Measurements from ENCODE around the gene AIF1L.

Gene AIF1L

DNA sequence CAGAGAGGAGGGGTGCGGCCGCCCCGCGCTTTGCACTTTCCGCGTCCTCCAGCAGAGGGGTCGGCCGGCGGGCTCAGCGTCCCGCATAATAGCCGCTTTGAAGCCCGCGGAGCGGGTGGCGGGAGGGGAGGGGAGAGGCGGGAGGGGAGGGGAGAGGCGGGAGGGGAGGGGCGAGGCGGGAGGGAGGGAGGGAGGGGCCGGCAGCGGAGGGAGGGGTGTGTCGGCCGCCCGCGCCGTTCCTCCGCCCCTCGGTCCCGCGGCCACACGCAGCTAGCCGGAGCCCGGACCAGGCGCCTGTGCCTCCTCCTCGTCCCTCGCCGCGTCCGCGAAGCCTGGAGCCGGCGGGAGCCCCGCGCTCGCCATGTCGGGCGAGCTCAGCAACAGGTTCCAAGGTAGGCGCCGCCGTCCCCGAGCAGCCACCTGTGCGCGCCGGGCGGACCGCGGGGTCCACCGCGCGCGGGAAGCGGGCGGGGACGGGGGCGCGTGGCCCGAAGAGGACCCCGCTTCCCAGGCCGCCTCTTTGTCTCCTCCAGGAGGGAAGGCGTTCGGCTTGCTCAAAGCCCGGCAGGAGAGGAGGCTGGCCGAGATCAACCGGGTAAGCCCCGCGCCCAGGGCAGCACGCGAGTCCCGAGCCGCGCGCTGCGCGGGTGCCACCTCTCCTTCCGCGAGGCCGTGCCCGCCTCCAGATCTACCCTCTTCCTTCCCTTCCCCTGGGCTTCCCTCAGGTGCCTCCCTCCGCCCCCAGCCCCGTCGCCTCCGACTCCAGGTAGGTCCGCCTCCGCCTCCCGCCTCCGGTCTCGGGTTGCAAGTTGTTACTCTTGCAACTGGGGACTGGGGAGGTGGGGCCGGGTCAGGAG is at the start of gene AIF1L:
Gene AIF1L (plus strand): TSS at position 263 of the 857 bp plus-strand sequence. CDS start 99 bp downstream, at position 362.
- no peak for DNase-seq (ENCODE audit: low read depth)

DNA sequence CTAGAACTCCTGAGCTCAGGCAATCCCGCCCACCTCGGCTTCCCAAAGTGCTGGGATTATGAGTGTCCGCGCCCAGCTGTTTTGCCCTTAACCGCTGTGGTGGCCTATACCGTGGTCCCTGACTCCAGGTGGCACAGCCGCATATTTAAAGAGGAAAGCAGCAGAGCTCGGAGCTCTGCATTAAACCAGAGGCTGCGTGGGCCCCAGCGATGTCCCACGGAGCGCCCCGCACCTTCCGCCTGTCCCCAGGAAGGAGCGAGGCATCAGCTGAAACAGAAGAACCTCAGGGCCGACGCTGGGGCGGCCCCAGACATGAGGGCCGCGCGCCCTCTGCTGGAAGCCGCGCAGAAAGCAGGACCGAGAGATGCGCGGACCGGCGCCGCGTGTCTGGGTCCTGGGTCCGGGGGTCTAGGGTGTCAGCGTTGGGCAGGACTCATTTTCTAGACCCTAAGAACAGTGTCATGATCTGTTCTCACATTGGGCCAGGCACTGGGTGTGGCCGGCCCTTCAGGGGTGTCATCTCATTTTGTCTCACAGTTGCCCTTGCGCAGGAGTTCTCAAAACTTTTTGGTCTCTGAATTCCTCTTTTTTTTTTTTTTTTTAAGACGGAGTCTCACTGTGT is 49.6 kb upstream of the AIF1L start:
- peak; percentile 38 for DNase-seq (ENCODE audit: low read depth)

DNA sequence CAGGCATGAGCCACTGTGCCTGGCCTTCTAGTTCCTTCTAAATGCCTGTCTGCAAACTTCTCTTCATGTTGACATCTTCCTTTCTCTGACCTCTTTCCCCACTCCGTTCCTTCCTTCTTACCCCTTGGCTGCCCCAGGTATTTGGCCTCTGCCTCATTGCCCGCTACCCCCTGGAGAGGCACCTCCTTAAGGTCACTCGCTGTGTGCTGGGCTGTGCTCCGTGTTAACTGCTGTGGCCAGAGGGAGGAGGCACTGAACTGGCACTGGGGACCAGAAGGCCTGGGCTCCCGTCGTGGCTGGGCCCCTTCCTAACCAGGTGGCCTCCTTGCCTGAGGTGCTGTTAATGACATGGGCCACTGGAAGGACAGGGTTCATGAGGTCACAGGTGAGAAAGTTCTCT is 48.0 kb upstream of the AIF1L start:
- DNase-seq (ENCODE audit: low read depth) = no peak

- DNase-seq (ENCODE audit: low read depth) = no peak
Measured at GRCh38 chr9:131048820-131049219, 47.5 kb upstream of the AIF1L start.

DNA sequence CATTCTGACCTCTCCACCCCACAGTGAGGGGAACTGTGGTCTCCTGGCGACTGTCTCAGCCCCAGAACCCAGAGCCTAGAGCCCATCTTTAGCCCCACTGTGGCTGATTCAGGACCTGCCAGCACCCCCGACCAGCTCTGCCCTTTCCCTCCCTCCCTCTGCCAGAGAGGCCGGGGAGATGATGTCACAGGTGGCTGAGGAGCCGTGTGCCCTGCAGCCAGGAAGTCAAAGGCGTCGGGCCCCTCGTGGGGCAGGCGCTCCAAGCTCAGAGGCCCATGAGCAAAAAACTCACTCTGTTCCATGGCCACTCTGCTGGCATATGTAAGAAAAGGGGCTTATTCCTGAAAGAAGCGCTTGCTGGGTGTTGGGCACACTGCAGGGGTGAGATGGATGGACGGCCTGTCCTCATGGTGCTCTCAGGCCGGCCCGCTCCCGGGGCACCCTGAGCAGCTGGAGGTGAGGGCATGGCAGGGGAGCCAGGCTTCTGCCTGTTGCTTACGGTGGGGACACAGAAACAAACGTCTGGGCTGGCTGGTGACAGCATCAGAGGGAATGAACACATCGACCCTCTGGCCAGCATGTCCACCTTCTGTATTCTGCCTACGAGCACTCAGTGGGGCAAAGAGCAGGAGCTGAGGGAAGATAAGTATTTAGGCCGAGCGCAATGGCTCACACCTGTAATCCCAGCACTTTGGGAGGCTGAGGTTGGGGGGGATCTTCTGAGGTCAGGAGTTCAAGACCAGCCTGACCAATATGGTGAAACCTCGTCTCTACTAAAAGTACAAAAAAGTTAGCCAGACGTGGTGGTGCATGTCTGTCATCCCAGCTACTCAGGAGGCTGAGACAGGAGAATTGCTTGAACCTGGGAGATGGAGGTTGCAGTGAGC is 46.3 kb upstream of the AIF1L start:
- no peak for DNase-seq (ENCODE audit: low read depth)

DNA sequence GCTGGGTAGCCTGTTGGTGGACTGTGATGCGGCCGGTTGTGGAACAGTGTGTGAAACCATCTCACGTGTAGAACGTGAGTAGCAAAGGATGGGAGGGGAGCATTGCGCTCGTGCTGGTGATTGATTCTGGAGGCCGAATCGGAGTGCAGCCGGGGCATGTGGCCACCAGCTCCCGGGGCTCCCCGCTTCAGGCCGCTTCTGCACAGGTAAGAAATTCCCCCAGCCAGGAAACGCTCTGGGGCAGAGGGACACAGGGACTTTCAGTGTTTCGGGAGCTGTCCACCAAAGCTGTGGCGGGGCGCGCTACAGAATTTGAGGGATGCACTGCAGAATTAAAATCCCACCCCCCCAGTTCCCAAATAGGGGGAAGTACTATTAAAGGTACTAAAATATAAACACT is 45.5 kb upstream of the AIF1L start:
- no peak for DNase-seq (ENCODE audit: low read depth)

- no peak for DNase-seq (ENCODE audit: low read depth)
Measured at GRCh38 chr9:131051592-131052517, 44.5 kb upstream of the AIF1L start.

- DNase-seq (ENCODE audit: low read depth) = no peak
Measured at GRCh38 chr9:131053896-131054295, 42.4 kb upstream of the AIF1L start.

DNA sequence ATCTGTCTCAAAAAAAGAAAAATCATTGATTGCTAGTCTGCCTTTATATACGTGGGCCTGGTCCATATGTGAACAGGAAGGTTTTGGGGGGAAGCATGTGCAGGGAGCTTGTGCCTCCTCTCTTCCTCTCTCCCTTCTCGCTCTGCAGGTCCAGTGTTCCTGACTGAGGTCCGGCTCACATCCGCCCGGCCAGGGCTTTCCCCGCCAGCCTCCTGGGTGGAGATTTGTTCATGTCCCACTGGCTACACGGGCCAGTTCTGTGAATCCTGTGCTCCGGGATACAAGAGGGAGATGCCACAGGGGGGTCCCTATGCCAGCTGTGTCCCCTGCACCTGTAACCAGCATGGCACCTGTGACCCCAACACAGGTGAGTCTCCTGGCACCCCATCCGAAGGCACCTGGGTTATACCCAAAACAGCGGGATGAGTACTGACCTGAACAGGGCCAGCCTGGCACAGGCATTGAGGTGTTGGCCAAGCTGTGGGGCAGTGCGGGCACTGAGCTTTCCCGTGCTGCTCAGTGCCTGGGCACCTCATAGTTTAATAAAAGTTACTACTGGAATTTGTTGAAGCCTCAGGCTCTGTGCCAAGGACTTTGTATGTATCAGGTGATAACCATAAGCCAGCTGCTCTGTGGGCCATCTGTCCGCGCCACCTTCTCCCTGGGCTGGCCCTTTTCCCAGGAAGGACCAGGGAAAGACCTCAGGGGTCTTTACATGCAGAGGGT is 39.4 kb upstream of the AIF1L start:
- DNase-seq (ENCODE audit: low read depth) = no peak

DNA sequence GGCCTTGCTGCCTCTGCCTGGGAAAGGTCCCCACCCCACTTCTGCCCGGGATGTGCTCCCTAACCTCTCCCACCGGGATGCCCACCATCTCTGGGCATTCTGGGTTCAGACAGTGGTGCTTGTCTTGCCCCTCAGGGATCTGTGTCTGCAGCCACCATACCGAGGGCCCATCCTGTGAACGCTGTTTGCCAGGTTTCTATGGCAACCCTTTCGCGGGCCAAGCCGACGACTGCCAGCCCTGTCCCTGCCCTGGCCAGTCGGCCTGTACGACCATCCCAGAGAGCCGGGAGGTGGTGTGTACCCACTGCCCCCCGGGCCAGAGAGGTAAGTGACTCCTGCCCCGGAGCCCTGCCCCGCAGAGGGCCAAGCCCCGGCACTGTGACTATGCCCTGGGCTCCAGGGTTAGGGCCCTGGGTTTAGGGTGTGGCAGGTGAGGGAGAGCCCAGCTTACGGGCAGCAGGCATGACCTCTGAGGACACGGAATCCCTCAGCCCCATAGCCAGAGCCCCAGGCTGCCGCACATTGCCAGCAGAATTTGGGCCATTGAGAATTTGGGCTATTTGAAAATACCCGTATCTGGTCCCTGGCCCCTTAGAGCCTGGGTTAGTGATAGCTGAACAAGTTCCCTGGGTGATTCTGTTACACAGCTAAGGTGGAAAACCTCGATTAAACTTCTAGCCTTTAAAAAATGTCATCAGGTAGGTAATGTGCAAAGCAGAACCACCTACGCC is 35.3 kb upstream of the AIF1L start:
- DNase-seq (ENCODE audit: low read depth) = no peak

DNA sequence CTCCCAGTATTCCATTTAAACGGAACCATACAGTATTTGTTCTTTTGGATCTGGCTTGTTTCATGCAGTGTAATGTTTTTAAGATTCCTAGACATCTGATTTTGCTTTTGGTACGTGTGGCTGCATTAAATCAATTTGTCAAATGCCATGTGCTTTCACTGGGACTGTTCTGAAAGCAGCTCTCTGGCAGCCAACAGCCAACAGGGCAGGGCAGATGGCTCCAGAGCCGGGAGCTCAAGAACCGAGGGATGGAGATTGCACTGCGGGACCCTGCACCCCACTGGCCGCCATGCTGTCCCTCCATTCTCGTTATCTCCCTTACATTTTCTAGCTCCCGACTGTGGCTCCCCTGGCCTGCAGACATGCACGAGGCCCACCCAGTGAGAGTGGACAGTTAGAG is 33.4 kb upstream of the AIF1L start:
- no peak for DNase-seq (ENCODE audit: low read depth)

GRCh38 chr9:131065599-131065998 is 30.7 kb upstream of the AIF1L start:
- no peak for DNase-seq (ENCODE audit: low read depth)

- no peak for DNase-seq (ENCODE audit: low read depth)
Measured at GRCh38 chr9:131067625-131068024, 28.7 kb upstream of the AIF1L start.

DNA sequence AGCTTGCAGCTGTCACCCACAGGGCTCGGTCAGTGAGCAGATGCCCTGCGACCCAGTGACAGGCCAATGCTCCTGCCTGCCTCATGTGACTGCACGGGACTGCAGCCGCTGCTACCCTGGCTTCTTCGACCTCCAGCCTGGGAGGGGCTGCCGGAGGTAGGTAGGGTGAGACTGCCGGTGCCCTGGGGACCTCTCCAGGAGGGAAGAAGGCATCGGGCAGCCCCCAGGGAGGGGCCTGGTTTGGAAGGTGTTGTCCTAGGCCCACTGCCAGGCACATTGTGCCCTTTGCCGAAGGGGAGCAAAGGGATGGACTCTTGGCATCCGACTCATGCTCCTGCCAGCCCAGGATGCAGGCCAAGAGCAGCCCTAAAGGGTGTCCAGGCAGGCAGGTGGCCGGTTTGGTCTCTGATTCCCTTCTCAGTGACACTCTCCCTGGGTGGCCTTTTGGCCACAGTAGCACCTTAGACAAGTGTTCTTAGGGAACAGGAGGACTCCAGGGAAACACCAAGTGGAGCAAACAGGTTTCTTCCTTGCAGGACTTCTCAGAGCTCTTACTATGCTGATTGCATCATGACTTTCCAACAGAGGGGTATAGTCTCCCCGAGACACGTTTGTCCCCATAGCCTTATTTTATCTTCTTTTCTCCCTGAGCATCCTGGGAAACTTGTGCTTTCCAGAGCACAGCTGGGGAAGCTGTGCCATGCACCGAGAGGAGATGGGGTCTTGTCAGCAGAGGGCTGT is 28.1 kb upstream of the AIF1L start:
- DNase-seq (ENCODE audit: low read depth) = no peak

DNA sequence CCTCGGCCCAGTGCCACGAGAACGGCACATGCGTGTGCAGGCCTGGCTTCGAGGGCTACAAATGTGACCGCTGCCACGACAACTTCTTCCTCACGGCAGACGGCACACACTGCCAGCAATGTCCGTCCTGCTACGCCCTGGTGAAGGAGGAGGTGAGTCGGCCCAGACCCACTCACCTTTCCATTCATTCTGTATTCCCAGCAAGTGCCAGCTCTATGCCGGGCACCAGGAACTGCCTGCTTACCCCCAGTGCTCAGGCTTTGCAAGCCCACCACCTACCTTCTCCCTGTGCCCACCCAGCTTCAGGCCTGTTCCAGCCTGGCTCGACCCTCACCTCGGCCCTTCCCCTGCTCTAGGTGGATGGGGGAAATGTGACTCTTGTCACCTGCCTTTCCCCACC is 26.6 kb upstream of the AIF1L start:
- no peak for DNase-seq (ENCODE audit: low read depth)

DNA sequence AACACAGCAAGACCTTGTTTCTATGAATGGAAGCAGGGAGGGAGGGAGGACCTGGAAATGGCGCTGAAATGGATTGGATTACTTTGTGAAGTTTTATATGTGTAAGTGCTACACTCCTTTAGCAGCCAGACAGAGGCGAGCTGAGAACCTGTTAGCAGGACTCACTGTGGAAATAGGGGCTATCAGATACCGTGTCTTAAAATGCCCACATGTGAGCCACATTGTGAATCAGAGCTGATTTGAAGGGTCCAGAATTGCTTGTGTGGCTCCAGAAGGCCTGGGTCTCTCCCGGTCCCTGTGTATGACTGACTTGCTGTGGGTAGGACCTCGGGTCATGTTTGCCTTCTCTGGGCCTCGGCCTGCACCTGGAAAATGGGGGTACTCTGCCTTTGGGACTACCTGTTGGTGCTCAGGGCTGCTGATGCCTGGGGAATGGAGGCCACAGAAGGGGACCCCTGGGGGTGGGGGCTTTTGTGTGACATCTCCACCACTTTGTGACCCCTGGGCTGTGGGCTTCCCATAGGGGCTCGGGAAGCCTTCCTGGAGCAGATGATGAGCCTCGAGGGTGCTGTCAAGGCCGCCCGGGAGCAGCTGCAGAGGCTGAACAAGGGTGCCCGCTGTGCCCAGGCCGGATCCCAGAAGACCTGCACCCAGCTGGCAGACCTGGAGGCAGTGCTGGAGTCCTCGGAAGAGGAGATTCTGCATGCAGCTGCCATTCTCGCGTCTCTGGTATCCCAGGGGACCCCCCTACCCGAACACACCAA is 24.0 kb upstream of the AIF1L start:
- no peak for DNase-seq (ENCODE audit: low read depth)

DNA sequence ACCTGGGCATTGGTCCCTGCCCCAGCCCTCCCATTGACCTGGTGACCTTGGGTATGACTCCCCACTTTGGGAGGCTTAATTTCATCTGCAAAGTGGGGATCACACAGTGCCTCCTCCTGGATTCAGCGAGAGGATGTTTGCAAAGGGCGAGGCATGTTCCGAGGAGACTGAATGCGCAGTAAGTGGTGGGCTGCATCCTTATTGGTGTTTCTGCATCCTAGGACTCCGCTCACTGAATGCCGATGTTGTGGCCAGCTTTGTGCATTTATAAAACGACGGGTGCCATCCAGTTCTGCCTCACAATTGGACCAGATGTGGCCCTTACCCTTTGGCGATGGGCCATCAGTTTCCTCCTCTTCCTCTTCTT is 23.5 kb upstream of the AIF1L start:
- no peak for DNase-seq (ENCODE audit: low read depth)

- no peak for DNase-seq (ENCODE audit: low read depth)
Measured at GRCh38 chr9:131076347-131077195, 19.8 kb upstream of the AIF1L start.

Data from amniotic epithelial cell (primary cell).